H9 (cell line): ENCODE data around the gene TRIM61. TPM values are rescaled to one million over a fixed set of nuclear protein-coding genes. Genes with fewer than 3 reads are reported as not detected.
"Not testable (repeated sequence)": the region's sequence is repeated elsewhere in the genome, so short reads cannot be mapped to it uniquely, and the experiment has no call there.

ENCODE experiments used
- DNase-seq: peaks from one replicate; pipeline ENCODE4 v3.0.0-alpha.2; 2017
- H2AFZ ChIP-seq: one replicate; pipeline ENCODE4 v1.6.1; 2013; ENCODE audit warnings: mild to moderate bottlenecking, low read length, control low read depth, moderate library complexity
- H2AK5ac ChIP-seq: 2 replicates; pipeline ENCODE4 v1.6.1; 2013; ENCODE audit warnings: low read length, control low read depth, mixed read lengths; ENCODE audit not compliant: insufficient read length
- H2BK120ac ChIP-seq: one replicate; pipeline ENCODE4 v1.6.1; 2013; ENCODE audit warnings: low read depth, mild to moderate bottlenecking, low read length, control low read depth, inconsistent platforms; ENCODE audit not compliant: poor library complexity, severe bottlenecking
- H2BK12ac ChIP-seq: 2 replicates; pipeline ENCODE4 v1.6.1; 2013; ENCODE audit warnings: low read length, control low read depth, mixed read lengths, low read depth; ENCODE audit not compliant: insufficient read length
- H2BK15ac ChIP-seq: 2 replicates; pipeline ENCODE4 v1.6.1; 2013; ENCODE audit warnings: low read depth, low read length, control low read depth
- H2BK20ac ChIP-seq: one replicate; pipeline ENCODE4 v1.6.1; 2013; ENCODE audit warnings: low read depth, mild to moderate bottlenecking, low read length, control low read depth, inconsistent platforms; ENCODE audit not compliant: poor library complexity, severe bottlenecking
- H2BK5ac ChIP-seq: 2 replicates; pipeline ENCODE4 v1.6.1; 2013; ENCODE audit warnings: low read length, control low read depth, mixed read lengths; ENCODE audit not compliant: insufficient read length
- H3K14ac ChIP-seq: 2 replicates; pipeline ENCODE4 v1.6.1; 2013; ENCODE audit warnings: low read length, control low read depth; ENCODE audit not compliant: insufficient read depth
- H3K18ac ChIP-seq: 2 replicates; pipeline ENCODE4 v1.6.1; 2013; ENCODE audit warnings: low read depth, mild to moderate bottlenecking, mixed read lengths, low read length, control low read depth; ENCODE audit not compliant: insufficient read length
- H3K23ac ChIP-seq: 2 replicates; pipeline ENCODE4 v1.6.1; 2013; ENCODE audit warnings: low read length, control low read depth, mixed read lengths, low read depth; ENCODE audit not compliant: insufficient read length
- H3K23me2 ChIP-seq: 2 replicates; pipeline ENCODE4 v1.6.1; 2013; ENCODE audit warnings: low read depth, mild to moderate bottlenecking, mixed read lengths, low read length, control low read depth; ENCODE audit not compliant: insufficient read length, poor library complexity, severe bottlenecking
- H3K27ac ChIP-seq: 2 replicates; pipeline ENCODE4 v1.5.1; 2013; ENCODE audit warnings: low read length, control low read depth, mixed read lengths, low read depth; ENCODE audit not compliant: insufficient read length
- H3K27me3 ChIP-seq: 2 replicates; pipeline ENCODE4 v1.6.1; 2013; ENCODE audit warnings: low read length, control low read depth, inconsistent platforms; ENCODE audit not compliant: insufficient read depth
- H3K4ac ChIP-seq: 2 replicates; pipeline ENCODE4 v1.6.1; 2013; ENCODE audit warnings: low read depth, mild to moderate bottlenecking, control low read depth, inconsistent platforms, low read length, moderate library complexity
- H3K4me1 ChIP-seq: 2 replicates; pipeline ENCODE4 v1.6.1; 2013; ENCODE audit warnings: low read length, control low read depth, inconsistent platforms; ENCODE audit not compliant: insufficient read depth
- H3K4me2 ChIP-seq: 2 replicates; pipeline ENCODE4 v1.6.1; 2013; ENCODE audit warnings: low read length, control low read depth, mixed read lengths; ENCODE audit not compliant: insufficient read length, insufficient read depth
- H3K56ac ChIP-seq: 2 replicates; pipeline ENCODE4 v1.6.1; 2013; ENCODE audit warnings: low read depth, mild to moderate bottlenecking, mixed read lengths, low read length, control low read depth; ENCODE audit not compliant: insufficient read length
- H3K79me1 ChIP-seq: 2 replicates; pipeline ENCODE4 v1.6.1; 2013; ENCODE audit warnings: low read depth, mild to moderate bottlenecking, moderate library complexity, low read length, control low read depth, inconsistent platforms; ENCODE audit not compliant: insufficient read depth, poor library complexity, severe bottlenecking
- H3K79me2 ChIP-seq: 2 replicates; pipeline ENCODE4 v1.6.1; 2013; ENCODE audit warnings: low read length, control low read depth, inconsistent platforms; ENCODE audit not compliant: insufficient read depth
- H3K9ac ChIP-seq: 2 replicates; pipeline ENCODE4 v1.6.1; 2013; ENCODE audit warnings: low read length, control low read depth, mixed read lengths; ENCODE audit not compliant: insufficient read length; ENCODE audit errors: extremely low read depth
- H3K9me3 ChIP-seq: one replicate; pipeline ENCODE4 v1.6.1; 2013; ENCODE audit warnings: low read depth, low read length, inconsistent platforms; ENCODE audit not compliant: control insufficient read depth
- H3T11ph ChIP-seq: one replicate; pipeline ENCODE4 v1.6.1; 2013; ENCODE audit warnings: mild to moderate bottlenecking, low read length, control low read depth, inconsistent platforms
- H4K20me1 ChIP-seq: one replicate; pipeline ENCODE4 v1.6.1; 2013; ENCODE audit not compliant: control insufficient read depth, insufficient read length, insufficient read depth
- H4K5ac ChIP-seq: 2 replicates; pipeline ENCODE4 v1.6.1; 2013; ENCODE audit warnings: low read depth, mild to moderate bottlenecking, mixed read lengths, low read length, control low read depth; ENCODE audit not compliant: insufficient read length
- H4K8ac ChIP-seq: replicated peaks from 2 replicates; pipeline ENCODE4 v1.6.1; 2013; ENCODE audit warnings: low read length, control low read depth, mixed read lengths, low read depth; ENCODE audit not compliant: insufficient read length
- H4K91ac ChIP-seq: 2 replicates; pipeline ENCODE4 v1.6.1; 2013; ENCODE audit warnings: low read depth, mild to moderate bottlenecking, moderate library complexity, mixed read lengths, low read length, control low read depth; ENCODE audit not compliant: insufficient read length
- H3K27ac Mint-ChIP-seq, 3 experiments: 2 replicates in 2 of 3; 3 replicates in 1 of 3; pipeline ENCODE4 v1.8.0; 2020 to 2021; ENCODE audit warnings: mixed read lengths in 3 of 3, mild to moderate bottlenecking in 1 of 3, moderate library complexity in 1 of 3
- H3K27me3 Mint-ChIP-seq: 2 replicates; pipeline ENCODE4 v1.8.0; 2021; ENCODE audit warnings: low read depth, mild to moderate bottlenecking, moderate library complexity, mixed read lengths
- H3K36me3 Mint-ChIP-seq, 3 experiments: 2 replicates in 2 of 3; 3 replicates in 1 of 3; pipeline ENCODE4 v1.8.0; 2020 to 2021; ENCODE audit warnings: low read depth in 3 of 3, mixed read lengths in 3 of 3; ENCODE audit not compliant: insufficient read depth in 1 of 3
- H3K4me1 Mint-ChIP-seq, 2 experiments: 2 replicates each; pipeline ENCODE4 v1.8.0; 2020; ENCODE audit warnings: mixed read lengths in 2 of 2
- H3K4me3 Mint-ChIP-seq, 2 experiments: 2 replicates in 1 of 2; 3 replicates in 1 of 2; pipeline ENCODE4 v1.8.0; 2020 to 2021; ENCODE audit warnings: mild to moderate bottlenecking in 2 of 2, mixed read lengths in 2 of 2, moderate library complexity in 1 of 2
- H3K9me3 Mint-ChIP-seq, 2 experiments: 2 replicates in 1 of 2; 3 replicates in 1 of 2; pipeline ENCODE4 v1.8.0; 2020; ENCODE audit warnings: mild to moderate bottlenecking in 2 of 2, mixed read lengths in 2 of 2, moderate library complexity in 1 of 2
- CTCF ChIP-seq: fragments of 200-600 bp; sonication (generic); conservative IDR thresholded peaks from 3 replicates; pipeline ENCODE4 v1.8.0; 2021; ENCODE audit warnings: antibody characterized with exemption, mild to moderate bottlenecking
- WGBS: extraction: QIAGEN DNeasy Blood & Tissue Kit; methylation state at CpG from one replicate; pipeline ENCODE4 v1.1.7; 2013; ENCODE audit warnings: missing lambda C conversion rate, low lambda C conversion rate, mixed read lengths; ENCODE audit not compliant: insufficient read length; ENCODE audit errors: extremely low coverage; 5-methylcytosine and 5-hydroxymethylcytosine counted together
- total RNA-seq: library from RNA; stranded (reverse); gene quantifications from 2 replicates; pipeline ENCODE4 v1.2.1, GENCODE V29; 2021

TRIM61 gene
- total RNA-seq, 1 experiment from 2014 or later, result 0.52 TPM

GRCh38 chr4:164937576-164938270 is 39.7 kb downstream of the TRIM61 start:
- Histone ChIP-seq H4K20me1 (no peaks in the 10 kb centered on the region), H2BK20ac (no peak overlapping the region), H3K79me1 (no peaks in the 10 kb centered on the region), H2AK5ac (no peak overlapping the region), H4K91ac (no peak overlapping the region), H3K27ac (no peak overlapping the region), H2AFZ (peak overlapping the region; percentile 58), H3K27me3 (no peaks in the 10 kb centered on the region), H4K5ac (no peak overlapping the region), H4K8ac (no peak overlapping the region), H2BK12ac (no peak overlapping the region), H3K14ac (no peak overlapping the region), H3K56ac (no peak overlapping the region), H3K4me2 (no peak overlapping the region), H3K4ac (no peak overlapping the region), H3K79me2 (no peaks in the 10 kb centered on the region), H3K9ac (no peak overlapping the region), H3T11ph (no peak overlapping the region), H3K23me2 (no peaks in the 10 kb centered on the region), H3K18ac (no peak overlapping the region), H2BK120ac (no peak overlapping the region), H2BK5ac (no peak overlapping the region), H3K9me3 (no peaks in the 10 kb centered on the region), H3K4me1 (no peaks in the 10 kb centered on the region), H2BK15ac (no peak overlapping the region), H3K23ac (no peak overlapping the region)
- Mint-ChIP-seq H3K27me3 (no peaks in the 10 kb centered on the region), H3K4me3 (no peak overlapping the region), H3K27ac (peak overlapping the region in 1 of 3 experiments; percentile 36; a peak in 1 of 7 replicates), H3K4me1 (peaks cover 29% of the 10 kb centered on the region in 2 experiments), H3K9me3 (no peaks in the 10 kb centered on the region), H3K36me3 (no peaks in the 10 kb centered on the region)
- peak; percentile 58 for TF ChIP-seq CTCF
- DNase-seq, result peak; percentile 65

GRCh38 chr4:164935865-164936606 is 41.4 kb downstream of the TRIM61 start:
- not testable (repeated sequence) for H3K9ac ChIP-seq, H2BK20ac ChIP-seq, H2BK120ac ChIP-seq, H3K23me2 ChIP-seq, H3T11ph ChIP-seq, H3K9me3 ChIP-seq, H2BK12ac ChIP-seq, H3K27me3 ChIP-seq, H3K4me3 Mint-ChIP-seq, H3K56ac ChIP-seq, H2AFZ ChIP-seq, H2AK5ac ChIP-seq, H3K4ac ChIP-seq, H4K5ac ChIP-seq, H3K36me3 Mint-ChIP-seq, H3K79me1 ChIP-seq, H4K8ac ChIP-seq, DNase-seq, H3K14ac ChIP-seq, H3K27me3 Mint-ChIP-seq, H3K4me2 ChIP-seq, H3K9me3 Mint-ChIP-seq, H4K91ac ChIP-seq, H2BK5ac ChIP-seq, H4K20me1 ChIP-seq, H3K18ac ChIP-seq, H3K4me1 ChIP-seq, H3K27ac ChIP-seq, H2BK15ac ChIP-seq, H3K23ac ChIP-seq, H3K79me2 ChIP-seq
- WGBS, result no CpG with 5 or more reads among the region's 9 CpGs
- peak overlapping the region in 2 of 3 experiments; percentile 61 to 71; a peak in 3 of 7 replicates for H3K27ac Mint-ChIP-seq
- peaks cover 35% of the 10 kb centered on the region in 2 experiments for H3K4me1 Mint-ChIP-seq
